ENCODE data around the gene PTPN1.

GRCh38 chr20:50569864-50570836, 60.0 kb downstream of the PTPN1 start:
- TF ChIP-seq CTCF (IDR thresholded peaks at IDR 0.05) (peak in 2 of 6 experiments; percentile 11 to 18), POLR2A (IDR thresholded peaks at IDR 0.05) (no peak)

Data from thyroid gland (tissue), 4 donors.